Mucosa of rectum (tissue), 2 donors: ENCODE results near the gene MYO1D.

ENCODE experiments used
- H3K27ac ChIP-seq, 2 donors: one replicate each; pipeline ENCODE4 v1.7.0; 2013; ENCODE audit warnings: inconsistent platforms in 2 of 2, low read depth in 2 of 2, low read length in 2 of 2
- H3K27me3 ChIP-seq, 2 donors: one replicate each; pipeline ENCODE4 v1.7.0; 2013; ENCODE audit warnings: low read length in 2 of 2; ENCODE audit not compliant: control insufficient read depth in 2 of 2, insufficient read depth in 2 of 2
- H3K36me3 ChIP-seq, 2 donors: one replicate each; pipeline ENCODE4 v1.7.0; 2013; ENCODE audit warnings: low read length in 2 of 2; ENCODE audit not compliant: control insufficient read depth in 2 of 2, insufficient read depth in 2 of 2
- H3K4me1 ChIP-seq, 2 donors: one replicate each; pipeline ENCODE4 v1.7.0; 2013; ENCODE audit warnings: low read length in 2 of 2, mild to moderate bottlenecking in 1 of 2; ENCODE audit not compliant: control insufficient read depth in 2 of 2, insufficient read depth in 2 of 2
- H3K4me3 ChIP-seq, 2 donors: one replicate each; pipeline ENCODE4 v1.7.0; 2013; ENCODE audit warnings: low read length in 2 of 2
- H3K9ac ChIP-seq, 2 donors: one replicate each; pipeline ENCODE4 v1.7.0; 2013; ENCODE audit warnings: low read length in 2 of 2, low read depth in 1 of 2, mild to moderate bottlenecking in 1 of 2
- H3K9me3 ChIP-seq, 2 donors: one replicate each; pipeline ENCODE4 v1.7.0; 2013; ENCODE audit warnings: low read length in 2 of 2; ENCODE audit not compliant: control insufficient read depth in 2 of 2
- donor health status: healthy.
- donor health status: Normal muscosa, but diverticular disease.

MYO1D gene

DNA sequence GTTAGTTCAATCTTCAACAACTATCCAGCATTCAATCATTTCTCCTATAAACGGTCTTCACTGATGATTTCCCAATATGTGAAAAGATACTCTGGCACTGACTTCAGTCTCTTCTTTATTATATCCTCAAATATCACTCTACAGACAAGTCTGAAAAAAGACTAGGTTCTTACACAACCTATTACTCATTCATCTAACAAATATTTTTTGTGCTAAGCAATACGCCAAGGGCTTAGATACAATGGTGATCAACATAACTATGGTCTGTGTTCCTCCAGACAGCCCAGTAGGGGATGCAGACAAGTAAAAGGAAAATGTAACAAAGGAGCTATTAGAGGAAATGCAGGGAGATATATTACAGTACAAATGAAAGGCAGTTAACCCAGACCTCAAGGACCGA, 63.9 kb downstream of the MYO1D start:
- Histone ChIP-seq H3K4me3 (no peak overlapping the region), H3K4me1 (peaks cover 3 to 27% of the 10 kb centered on the region in 2 donors), H3K27ac (no peak overlapping the region), H3K27me3 (no peaks in the 10 kb centered on the region), H3K9ac (no peak overlapping the region), H3K36me3 (no peaks in the 10 kb centered on the region), H3K9me3 (no peaks in the 10 kb centered on the region)

DNA sequence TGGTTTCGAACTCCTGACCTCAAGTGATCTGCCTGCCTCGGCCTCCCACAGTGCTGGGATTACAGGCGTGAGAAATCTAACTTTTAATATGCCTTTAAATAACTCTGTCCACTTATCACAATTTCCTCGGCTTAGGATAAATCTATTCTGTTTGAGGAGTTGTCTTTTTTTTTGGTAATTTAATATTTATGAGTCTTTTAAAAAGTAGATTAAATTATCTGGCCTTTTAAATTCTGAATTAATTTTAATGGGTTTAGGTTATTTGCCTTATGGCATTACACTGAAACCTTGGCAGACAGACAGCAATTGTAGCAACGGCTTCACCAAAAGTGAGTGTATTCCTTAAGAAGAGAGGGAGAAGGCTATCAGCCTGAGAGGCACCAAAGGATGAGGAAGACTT, 66.2 kb downstream of the MYO1D start:
- H3K9me3 ChIP-seq: no peaks in the 10 kb centered on the region
- no peak overlapping the region for H3K4me3 ChIP-seq
- no peaks in the 10 kb centered on the region for H3K36me3 ChIP-seq
- H3K9ac ChIP-seq: no peak overlapping the region
- H3K27ac ChIP-seq: no peak overlapping the region
- H3K27me3 ChIP-seq: no peaks in the 10 kb centered on the region
- peaks cover 9 to 34% of the 10 kb centered on the region in 2 donors for H3K4me1 ChIP-seq

DNA sequence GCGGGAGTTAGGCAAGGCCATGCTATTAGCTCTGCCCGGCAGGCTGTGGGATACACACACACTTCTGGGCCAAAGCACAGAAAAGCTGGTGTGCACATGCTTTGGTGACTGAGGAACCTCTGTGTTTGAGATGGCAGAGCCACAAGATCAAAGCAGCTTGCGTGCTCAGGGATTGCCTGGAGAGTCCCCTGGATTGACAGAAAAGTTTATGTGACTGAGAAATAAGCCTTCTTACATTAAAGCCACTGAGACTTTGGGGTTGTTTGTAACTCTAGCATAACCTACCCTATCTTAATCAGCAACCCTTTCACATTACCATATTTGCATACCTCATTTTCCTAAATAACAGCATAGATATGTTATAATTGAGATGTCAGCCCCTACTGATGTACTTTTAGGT, 69.3 kb downstream of the MYO1D start:
- Histone ChIP-seq H3K9me3 (no peaks in the 10 kb centered on the region), H3K9ac (peak overlapping the region; percentile 3 to 45), H3K4me1 (peaks cover 7 to 30% of the 10 kb centered on the region in 2 donors), H3K4me3 (no peak overlapping the region), H3K27me3 (no peaks in the 10 kb centered on the region), H3K27ac (peak overlapping the region; percentile 62 to 63), H3K36me3 (no peaks in the 10 kb centered on the region)

DNA sequence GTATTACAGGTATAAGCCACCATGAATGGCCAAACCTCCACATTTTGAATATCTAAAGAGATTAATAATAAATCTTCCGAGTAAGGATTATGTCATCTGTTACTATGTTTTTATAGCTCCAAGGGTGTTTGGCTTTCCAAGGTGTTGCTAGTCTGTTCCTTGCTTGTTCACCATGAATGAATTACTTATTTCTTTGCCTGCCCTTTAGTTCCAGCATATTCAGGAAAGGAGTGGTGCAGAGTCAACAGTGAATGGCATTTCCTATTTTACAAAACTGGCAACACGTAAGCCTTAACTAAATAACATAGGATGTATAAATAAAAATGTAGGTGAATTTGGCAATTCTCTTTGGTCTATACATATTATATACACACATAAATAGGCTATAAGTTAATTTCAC, 70.3 kb downstream of the MYO1D start:
- peak overlapping the region in 1 of 2 donors; percentile 19 for H3K9ac ChIP-seq
- peaks cover 7 to 24% of the 10 kb centered on the region in 2 donors for H3K4me1 ChIP-seq
- H3K27me3 ChIP-seq: no peaks in the 10 kb centered on the region
- no peaks in the 10 kb centered on the region for H3K36me3 ChIP-seq
- peak overlapping the region; percentile 72 to 76 for H3K27ac ChIP-seq
- H3K4me3 ChIP-seq: no peak overlapping the region
- no peaks in the 10 kb centered on the region for H3K9me3 ChIP-seq

DNA sequence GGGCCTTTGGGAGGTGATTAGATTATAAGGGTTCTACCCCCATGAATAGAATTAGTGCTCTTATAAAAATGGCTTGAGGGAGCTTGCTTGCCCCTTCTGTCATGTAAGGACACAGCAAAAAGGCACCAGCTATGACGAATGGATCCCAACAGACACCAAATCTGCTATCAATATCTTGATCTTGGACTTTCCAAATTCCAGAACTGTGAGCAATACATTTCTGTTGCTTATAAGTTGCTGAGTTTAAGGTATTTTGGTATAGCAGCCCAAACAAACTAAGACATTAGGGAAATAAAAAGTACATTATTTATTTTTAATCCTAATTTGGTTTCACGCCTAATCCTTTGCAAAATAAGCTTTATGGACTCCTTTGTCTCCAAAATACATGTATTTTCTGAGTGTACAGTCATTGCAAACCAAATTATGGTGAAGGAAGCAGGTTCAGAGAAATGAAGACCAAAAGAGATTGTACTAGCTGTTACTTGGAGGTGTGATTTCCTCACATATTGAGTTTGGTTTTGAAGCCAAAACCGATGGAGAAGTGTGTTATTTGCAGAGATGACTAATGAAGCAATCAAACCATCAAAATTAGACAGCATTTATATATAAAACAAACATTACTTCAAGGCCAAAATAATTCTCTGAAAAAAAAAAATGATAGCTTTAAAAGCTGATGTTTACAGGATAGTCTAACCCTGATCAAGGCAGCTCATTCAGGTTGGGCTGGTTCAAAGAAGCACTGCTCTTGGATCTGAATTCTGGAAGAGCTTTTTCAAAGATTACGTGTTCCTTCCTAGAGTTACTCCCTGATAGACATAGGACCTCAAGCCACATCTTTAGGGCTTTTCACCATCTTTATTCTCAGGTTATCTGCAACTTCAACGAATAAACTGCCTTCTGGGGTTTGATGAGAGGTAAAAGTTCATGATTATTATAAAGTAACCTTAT, 71.6 kb downstream of the MYO1D start:
- Histone ChIP-seq H3K9ac (no peak overlapping the region), H3K4me3 (no peak overlapping the region), H3K36me3 (no peaks in the 10 kb centered on the region), H3K4me1 (peaks cover 7 to 24% of the 10 kb centered on the region in 2 donors), H3K27me3 (no peaks in the 10 kb centered on the region), H3K9me3 (no peaks in the 10 kb centered on the region), H3K27ac (peak overlapping the region in 1 of 2 donors; percentile 6)

DNA sequence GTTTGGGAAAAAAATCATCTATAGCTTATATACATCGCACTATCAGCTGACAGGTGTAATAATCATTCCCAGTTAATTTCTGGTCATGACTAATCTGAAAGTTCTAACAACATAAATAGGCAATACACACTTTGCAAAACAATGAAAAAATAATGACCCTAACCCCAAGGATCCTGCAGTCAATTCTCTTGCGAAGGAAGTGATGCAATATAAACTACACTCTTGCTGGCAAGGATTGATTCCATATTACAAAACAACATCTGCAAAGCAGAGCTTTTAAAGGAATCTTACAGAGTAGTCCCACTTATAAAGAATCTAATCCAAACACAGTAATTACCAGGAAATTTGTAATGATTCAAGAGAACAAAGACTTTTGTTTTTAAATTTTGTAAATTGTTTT, 73.4 kb downstream of the MYO1D start:
- no peak overlapping the region for H3K9ac ChIP-seq
- no peak overlapping the region for H3K27ac ChIP-seq
- H3K27me3 ChIP-seq: no peaks in the 10 kb centered on the region
- no peaks in the 10 kb centered on the region for H3K36me3 ChIP-seq
- peaks cover 7 to 17% of the 10 kb centered on the region in 2 donors for H3K4me1 ChIP-seq
- H3K4me3 ChIP-seq: no peak overlapping the region
- H3K9me3 ChIP-seq: no peaks in the 10 kb centered on the region

DNA sequence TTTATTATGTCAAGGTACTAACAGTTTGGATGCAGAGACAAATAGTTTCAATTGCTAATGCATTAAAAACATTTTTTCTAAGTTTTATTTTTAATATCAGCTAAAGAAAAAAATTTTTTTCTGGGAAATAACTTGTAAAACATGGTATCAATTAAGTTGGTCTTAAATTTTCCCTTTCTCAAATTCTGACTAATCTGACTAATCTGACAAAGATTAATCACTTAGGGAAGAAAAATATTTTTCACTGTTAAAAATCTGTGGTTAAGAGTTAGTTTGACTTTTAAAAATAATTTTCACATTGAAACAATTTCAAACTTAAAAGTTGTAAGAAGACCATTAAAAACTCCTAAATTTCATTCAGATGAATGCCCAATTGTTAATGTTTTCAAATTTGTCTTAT, 74.6 kb downstream of the MYO1D start:
- no peak overlapping the region for H3K9ac ChIP-seq
- no peak overlapping the region for H3K4me3 ChIP-seq
- H3K9me3 ChIP-seq: no peaks in the 10 kb centered on the region
- no peaks in the 10 kb centered on the region for H3K27me3 ChIP-seq
- H3K4me1 ChIP-seq: peaks cover 3 to 8% of the 10 kb centered on the region in 2 donors
- H3K36me3 ChIP-seq: no peaks in the 10 kb centered on the region
- H3K27ac ChIP-seq: no peak overlapping the region

DNA sequence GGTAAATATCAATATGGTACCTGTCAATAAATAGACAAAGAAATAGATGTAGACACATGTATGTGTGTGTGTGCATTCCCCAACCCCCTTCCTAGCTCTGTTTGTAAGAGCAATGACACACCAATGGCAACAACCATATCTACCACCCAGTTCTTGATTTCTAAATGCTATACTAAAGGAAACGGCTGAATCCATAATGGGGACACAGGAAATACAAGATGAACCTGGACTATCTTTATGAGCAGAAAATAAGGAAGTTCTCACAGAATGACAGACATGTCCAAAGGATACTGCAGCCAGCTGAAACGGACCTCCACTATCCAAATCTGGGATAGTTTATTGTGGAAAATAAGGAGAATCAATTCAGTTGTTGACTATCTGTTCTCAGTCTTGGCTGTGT, 75.3 kb downstream of the MYO1D start:
- Histone ChIP-seq H3K27me3 (no peaks in the 10 kb centered on the region), H3K27ac (no peak overlapping the region)

DNA sequence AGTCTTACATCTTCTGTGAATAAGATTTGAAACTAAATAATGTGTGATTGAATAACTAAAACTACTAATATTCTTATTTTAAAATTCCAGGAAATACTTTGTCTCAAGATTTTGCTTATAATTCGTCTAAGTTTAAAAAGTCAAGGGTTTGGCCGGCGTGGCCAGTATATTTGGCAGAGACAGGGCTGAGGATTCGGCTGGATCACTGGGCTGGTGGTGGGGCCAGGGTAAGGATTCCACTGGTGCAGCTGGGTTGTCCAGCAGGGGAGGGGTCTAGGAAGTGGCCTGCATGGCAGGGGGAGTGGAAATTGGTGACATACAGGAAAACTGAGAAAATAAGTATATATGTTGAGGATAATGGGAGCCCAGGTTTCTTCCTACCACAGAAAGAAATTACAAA, 75.7 kb downstream of the MYO1D start:
- Histone ChIP-seq H3K4me1 (peaks cover 3 to 4% of the 10 kb centered on the region in 2 donors), H3K4me3 (no peak overlapping the region), H3K27ac (no peak overlapping the region), H3K27me3 (no peaks in the 10 kb centered on the region), H3K9me3 (no peaks in the 10 kb centered on the region), H3K36me3 (no peaks in the 10 kb centered on the region), H3K9ac (no peak overlapping the region)

More for the DNA sequence above, 75.3 kb downstream of the MYO1D start:
- Histone ChIP-seq H3K4me3 (no peak overlapping the region), H3K9me3 (no peaks in the 10 kb centered on the region), H3K4me1 (peaks cover 3 to 8% of the 10 kb centered on the region in 2 donors), H3K36me3 (no peaks in the 10 kb centered on the region), H3K9ac (no peak overlapping the region)

DNA sequence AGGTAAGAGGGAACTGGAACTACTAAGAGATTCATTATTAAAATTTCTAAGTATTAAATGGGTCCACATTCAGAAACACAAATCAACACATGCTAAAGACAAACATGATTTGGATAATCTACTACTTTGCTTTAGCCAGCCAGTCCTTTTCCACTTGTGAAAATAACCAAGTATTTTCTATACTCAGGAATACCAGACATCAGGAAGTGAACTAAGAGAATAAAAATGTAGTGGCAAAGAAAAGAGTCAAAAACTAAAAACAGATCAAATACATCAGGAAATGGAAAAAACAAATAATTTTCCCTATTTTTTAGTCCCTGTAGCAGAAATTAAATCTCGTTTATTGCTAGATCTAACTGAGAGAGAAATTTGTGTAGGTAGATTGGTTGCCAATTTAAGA, 78.0 kb downstream of the MYO1D start:
- Histone ChIP-seq H3K4me3 (no peak overlapping the region), H3K9me3 (no peaks in the 10 kb centered on the region), H3K9ac (no peak overlapping the region), H3K27ac (no peak overlapping the region), H3K27me3 (no peaks in the 10 kb centered on the region), H3K36me3 (peaks cover 0 to 1% of the 10 kb centered on the region in 2 donors), H3K4me1 (peaks cover 11 to 18% of the 10 kb centered on the region in 2 donors)
